GM10847 (cell line): ENCODE data around the gene AQP5.

Experiments used
- POLR2A ChIP-seq: IDR thresholded peaks from 2 replicates; pipeline ENCODE4 v1.6.1; 2011; ENCODE audit not compliant: insufficient read length; ENCODE audit errors: extremely low read depth

Gene AQP5

DNA sequence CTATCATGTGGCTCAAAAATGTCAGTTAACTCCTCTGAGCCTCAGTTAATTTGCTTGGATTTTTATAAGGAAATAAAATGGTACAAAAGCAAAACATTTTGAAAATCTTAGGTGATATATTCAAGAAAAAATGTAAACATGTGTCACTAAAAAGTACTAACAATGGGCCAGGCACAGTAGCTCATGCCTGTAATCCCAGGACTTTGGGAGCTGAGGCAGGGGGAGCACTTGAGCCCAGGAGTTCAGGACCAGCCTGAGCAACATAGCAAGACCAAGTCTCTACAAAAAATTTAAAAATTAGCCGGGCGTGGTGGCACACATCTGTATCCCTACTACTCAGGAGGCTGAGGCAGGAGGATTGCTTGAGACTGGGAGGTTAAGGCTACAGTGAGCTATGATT, 36.8 kb downstream of the AQP5 start:
- TF ChIP-seq POLR2A: no peak

DNA sequence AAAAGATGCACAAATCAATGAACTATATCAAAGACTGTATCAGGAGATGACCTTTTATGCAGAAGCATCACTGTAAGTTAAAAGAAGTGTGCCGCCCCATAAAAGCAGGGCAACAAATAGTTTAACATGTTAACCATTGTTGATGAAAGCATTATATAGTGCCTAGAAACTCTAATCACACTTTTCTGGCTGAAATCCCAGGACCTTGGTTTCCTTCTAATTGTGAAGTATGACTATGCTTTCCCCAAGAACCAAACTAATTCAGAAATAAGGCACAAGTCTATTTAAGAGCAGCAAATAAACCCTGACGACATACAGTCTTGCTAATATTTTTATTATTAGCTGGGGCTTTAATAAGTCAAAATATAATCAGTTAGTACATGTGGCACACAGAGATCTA, 41.9 kb downstream of the AQP5 start:
- no peak for TF ChIP-seq POLR2A

DNA sequence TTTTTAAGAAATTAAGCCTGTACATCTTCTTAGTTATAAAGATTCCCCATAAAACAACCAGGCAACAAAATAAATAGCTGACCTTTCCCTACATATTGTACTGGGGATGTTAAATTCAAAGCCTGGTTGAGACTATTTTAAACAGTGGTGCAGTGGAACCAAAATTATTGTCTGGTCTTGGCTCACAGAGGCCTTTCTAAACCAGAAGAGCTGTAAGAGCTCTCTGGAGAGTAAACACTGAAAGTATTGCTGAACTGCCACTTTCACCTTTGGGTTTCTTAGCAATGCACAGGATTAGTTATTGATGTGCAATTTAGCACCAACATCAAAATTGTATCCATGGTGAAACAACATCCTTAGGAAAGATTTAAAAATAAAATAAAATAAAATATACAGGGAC, 43.0 kb downstream of the AQP5 start:
- TF ChIP-seq POLR2A: no peak

DNA sequence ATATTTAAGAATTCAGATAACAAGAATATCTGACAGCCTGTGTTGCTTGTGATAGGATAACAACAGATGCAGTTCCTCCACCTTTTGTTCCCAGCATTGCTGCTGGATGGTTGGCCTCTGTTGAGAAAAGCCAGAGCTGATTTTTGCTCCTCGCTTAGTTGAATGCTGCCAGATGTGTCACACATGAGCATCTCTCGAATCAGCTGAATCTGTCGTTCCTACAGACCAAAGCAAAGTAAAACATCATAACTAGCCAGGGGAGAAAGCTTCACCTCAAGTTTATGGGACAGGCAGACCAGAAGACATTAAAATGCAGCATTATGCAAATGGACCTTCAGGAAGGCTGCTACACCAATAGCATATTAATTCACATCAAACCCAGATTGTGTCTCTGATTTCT, 43.5 kb downstream of the AQP5 start:
- no peak for TF ChIP-seq POLR2A

DNA sequence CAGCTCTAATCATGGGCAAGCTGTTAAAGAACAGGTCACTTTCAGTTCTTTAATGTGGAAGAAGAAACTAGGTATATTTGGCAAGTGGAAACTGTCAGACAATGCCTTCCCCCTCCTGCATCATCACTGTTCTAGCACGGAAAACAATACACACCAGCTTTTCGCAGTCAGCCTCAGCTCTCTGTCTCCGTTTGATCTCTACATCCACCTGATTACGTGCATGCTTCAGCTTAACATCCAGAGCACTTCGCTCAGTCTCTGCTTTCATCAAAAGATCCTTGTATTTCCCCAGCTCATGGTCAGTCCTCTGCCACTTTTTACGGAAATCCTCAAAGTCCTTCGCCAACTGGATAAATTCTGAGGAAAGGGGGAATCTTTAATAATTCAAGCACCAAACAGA, 44.6 kb downstream of the AQP5 start:
- TF ChIP-seq POLR2A: no peak

- no peak for TF ChIP-seq POLR2A
Observed at GRCh38 chr12:50006754-50007442, 45.2 kb downstream of the AQP5 start.

- TF ChIP-seq POLR2A: no peak
Observed at GRCh38 chr12:50013361-50014147, 51.9 kb downstream of the AQP5 start.

GRCh38 chr12:50014342-50014741, 52.7 kb downstream of the AQP5 start:
- no peak for TF ChIP-seq POLR2A
